Measurements from ENCODE around the gene RGL1.

GRCh38 chr1:183872403-183872802 is 67.5 kb downstream of the RGL1 start:
- no peak for TF ChIP-seq CTCF (conservative IDR thresholded peaks at IDR 0.05 in 1 of 2, IDR thresholded peaks at IDR 0.05 in 1 of 2; ENCODE audit: low read depth in 1 of 2, low read length in 2 of 2)
- no peak for TF ChIP-seq EZH2 (IDR thresholded peaks at IDR 0.05; ENCODE audit: low read length, missing control alignments)
